Tibial artery (tissue), 4 donors: ENCODE data around the gene SPOUT1.

Source experiments
- DNase-seq, 2 donors: peaks; one replicate each; pipeline ENCODE4 v3.0.0-alpha.2; 2019
- H3K27ac ChIP-seq, 2 donors: fragments of 200-600 bp; sonication (generic) in 1 of 2; 1 replicate in 1 of 2; 2 replicates in 1 of 2; pipeline ENCODE4 v1.5.1; 2018 to 2019; ENCODE audit warnings: mild to moderate bottlenecking in 1 of 2
- H3K27me3 ChIP-seq, 2 donors: fragments of 200-600 bp; sonication (generic) in 1 of 2; one replicate each; pipeline versions ENCODE4 v1.5.1 to v1.6.0; 2016 to 2019
- H3K36me3 ChIP-seq, 3 donors: fragments of 200-600 bp; sonication (generic) in 2 of 3; one replicate each; pipeline ENCODE4 v1.5.1; 2016 to 2019; ENCODE audit warnings: mild to moderate bottlenecking in 2 of 3
- H3K4me1 ChIP-seq, 4 donors: fragments of 200-600 bp; sonication (generic) in 2 of 4; 1 replicate in 3 of 4; 2 replicates in 1 of 4; pipeline ENCODE4 v1.5.1; 2016 to 2019
- H3K4me3 ChIP-seq, 2 donors: fragments of 200-600 bp; sonication (generic) in 1 of 2; 1 replicate in 1 of 2; 2 replicates in 1 of 2; pipeline ENCODE4 v1.5.1; 2018 to 2019; ENCODE audit warnings: mild to moderate bottlenecking in 2 of 2
- H3K9me3 ChIP-seq, 3 donors: fragments of 200-600 bp; sonication (generic) in 1 of 3; one replicate each; pipeline ENCODE4 v1.5.1; 2016 to 2019
- CTCF ChIP-seq, 2 experiments: fragments of 200-600 bp in 1 of 2; fragments of 450-650 bp in 1 of 2; IDR thresholded peaks; one replicate each; pipeline ENCODE4 v1.5.1; 2017 to 2019; ENCODE audit warnings: antibody characterized with exemption in 2 of 2, mild to moderate bottlenecking in 1 of 2, moderate library complexity in 1 of 2
- intact Hi-C: fragments of 100-400 bp; cut with DNase I; formaldehyde crosslinking; loops from one replicate; pipeline ENCODE4 v1.15.0; 2023; ENCODE audit warnings: low total_unique reads

The SPOUT1 gene

DNA sequence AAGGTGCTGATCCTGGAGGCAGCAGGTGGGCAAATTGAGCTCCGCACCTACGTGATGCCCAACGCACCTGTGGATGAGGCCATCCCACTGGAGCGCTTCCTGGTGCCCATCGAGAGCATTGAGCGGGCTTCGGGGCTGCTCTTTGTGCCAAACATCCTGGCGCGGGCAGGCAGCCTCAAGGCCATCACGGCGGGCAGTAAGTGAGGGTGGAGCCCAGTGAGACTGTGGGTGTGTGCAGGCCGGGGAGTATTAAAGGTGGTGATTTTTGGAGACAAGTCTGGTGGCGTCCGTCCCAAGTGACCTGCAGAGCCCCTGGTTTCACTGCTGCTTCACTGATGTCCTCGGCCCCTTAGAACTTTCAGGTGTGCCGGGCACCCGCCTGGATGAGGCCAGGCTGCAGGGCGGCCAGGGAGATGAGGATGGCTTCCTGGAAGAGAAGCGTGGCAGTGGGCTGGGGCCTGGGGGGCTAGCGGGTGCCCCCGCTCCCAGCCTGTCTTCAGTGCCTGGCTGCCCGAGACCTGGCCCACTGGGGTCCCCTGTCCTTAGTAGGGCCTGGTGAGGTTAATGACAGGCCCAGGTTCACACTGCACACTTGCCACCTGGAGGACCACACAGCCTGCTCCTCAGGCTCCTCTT, 7.1 kb downstream of the SPOUT1 start:
- intact Hi-C loops: no loop called here
- no peak overlapping the region for H3K4me3 ChIP-seq
- no peak for TF ChIP-seq CTCF (IDR thresholded peaks at IDR 0.05)
- H3K36me3 ChIP-seq: peaks cover 32 to 78% (median 57%) of the 10 kb centered on the region in 3 donors
- DNase-seq: no peak
- peaks cover 5 to 15% (median 11%) of the 10 kb centered on the region in 4 donors for H3K4me1 ChIP-seq
- H3K27ac ChIP-seq: no peak overlapping the region
- H3K27me3 ChIP-seq: no peaks in the 10 kb centered on the region
- H3K9me3 ChIP-seq: no peaks in the 10 kb centered on the region

- H3K4me1 ChIP-seq: peaks cover 5 to 15% (median 11%) of the 10 kb centered on the region in 4 donors
- H3K36me3 ChIP-seq: peaks cover 28 to 71% (median 51%) of the 10 kb centered on the region in 3 donors
- no peaks in the 10 kb centered on the region for H3K9me3 ChIP-seq
- DNase-seq: no peak
- intact Hi-C loops: no loop called here
- H3K27ac ChIP-seq: no peak overlapping the region
- no peak for TF ChIP-seq CTCF (IDR thresholded peaks at IDR 0.05)
- H3K27me3 ChIP-seq: no peaks in the 10 kb centered on the region
- no peak overlapping the region for H3K4me3 ChIP-seq
Observed at GRCh38 chr9:128821584-128822406, 7.8 kb downstream of the SPOUT1 start.

DNA sequence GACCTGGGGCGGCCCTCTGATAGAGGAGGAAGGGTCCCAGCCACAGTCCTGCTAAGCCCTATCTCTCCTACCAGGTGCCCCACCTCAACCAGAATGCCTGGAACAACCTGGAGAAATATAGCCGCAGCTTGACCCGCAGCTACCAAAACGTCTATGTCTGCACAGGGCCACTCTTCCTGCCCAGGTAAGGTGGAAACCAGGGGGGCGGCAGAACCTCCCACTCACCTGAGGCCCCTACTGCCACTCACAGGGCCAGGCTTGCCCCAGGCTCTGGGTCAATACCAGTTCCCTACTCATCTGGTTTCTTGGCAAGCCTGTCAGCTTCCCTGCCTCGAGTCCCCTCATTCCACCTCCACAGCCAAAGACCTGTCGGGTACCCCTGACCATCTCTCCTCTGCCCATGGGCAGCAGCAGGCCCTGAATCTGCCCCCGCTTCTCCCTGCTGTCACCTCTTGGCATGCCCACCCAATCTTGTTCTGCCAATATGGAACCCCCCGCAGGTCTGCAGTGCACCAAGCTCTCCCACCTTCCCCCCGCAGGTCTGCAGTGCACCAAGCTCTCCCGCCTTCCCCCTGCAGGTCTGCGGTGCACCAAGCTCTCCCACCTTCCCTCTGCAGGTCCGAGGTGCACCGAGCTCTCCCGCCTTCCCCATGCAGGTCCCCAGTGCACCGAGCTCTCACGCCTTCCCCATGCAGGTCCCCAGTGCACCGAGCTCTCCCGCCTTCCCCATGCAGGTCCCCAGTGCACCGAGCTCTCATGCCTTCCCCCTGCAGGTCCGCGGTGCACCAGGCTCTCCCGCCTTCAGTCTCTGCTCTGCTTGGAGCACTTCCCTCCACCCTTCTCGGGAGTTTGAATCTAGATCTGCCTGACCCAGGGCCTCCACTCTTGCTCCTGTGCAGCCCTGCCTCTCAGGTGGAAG, 8.7 kb downstream of the SPOUT1 start:
- peaks cover 5 to 15% (median 11%) of the 10 kb centered on the region in 4 donors for H3K4me1 ChIP-seq
- peaks cover 23 to 62% (median 43%) of the 10 kb centered on the region in 3 donors for H3K36me3 ChIP-seq
- DNase-seq: no peak
- no peak for TF ChIP-seq CTCF (IDR thresholded peaks at IDR 0.05)
- no peaks in the 10 kb centered on the region for H3K9me3 ChIP-seq
- no peaks in the 10 kb centered on the region for H3K27me3 ChIP-seq
- intact Hi-C loops: no loop called here
- no peak overlapping the region for H3K27ac ChIP-seq
- no peak overlapping the region for H3K4me3 ChIP-seq

DNA sequence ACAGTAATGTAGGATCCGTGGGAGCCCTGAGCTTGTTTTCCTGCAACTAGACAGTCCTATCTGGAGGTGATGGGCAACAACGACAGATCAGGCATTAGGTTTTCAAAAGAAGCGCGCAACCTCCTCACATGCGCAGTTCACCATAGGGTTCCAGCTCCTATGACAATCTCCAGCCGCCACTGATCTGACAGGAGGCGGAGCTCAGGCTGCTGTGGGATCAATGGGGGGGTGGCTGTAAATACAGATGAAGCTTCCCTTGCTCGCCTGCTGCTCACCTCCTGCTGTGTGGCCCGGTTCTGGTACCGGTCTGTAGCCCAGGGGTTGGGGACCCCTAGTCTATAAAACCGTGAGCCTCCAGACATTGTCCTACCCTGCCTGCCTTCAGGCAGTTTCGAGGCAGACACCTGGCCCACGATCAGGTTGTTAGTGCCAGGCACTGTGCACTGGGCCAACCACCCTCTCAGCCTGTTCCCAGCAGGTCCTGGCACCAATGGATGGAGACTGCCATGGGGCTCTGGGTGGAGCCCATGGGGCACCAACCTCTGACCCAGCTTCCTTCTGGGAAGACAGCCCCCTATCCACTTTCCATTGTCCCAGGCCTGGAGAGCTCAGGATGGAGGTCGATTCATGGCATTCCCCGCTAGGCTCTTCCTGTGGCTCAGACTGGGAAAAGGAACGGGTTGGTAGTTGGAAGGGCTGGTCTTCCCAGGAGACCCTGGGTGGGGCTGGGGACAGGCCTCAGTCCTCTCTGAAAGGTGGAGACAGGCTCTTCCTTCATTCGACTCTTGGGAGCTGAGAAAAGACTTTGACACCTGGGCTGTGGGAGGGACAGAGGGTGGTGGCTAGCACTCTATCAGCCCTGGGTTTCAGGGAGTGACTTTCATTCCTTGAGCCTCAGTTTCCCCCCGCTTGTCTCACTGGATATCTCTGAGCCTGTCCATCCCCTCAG, 9.6 kb downstream of the SPOUT1 start:
- Histone ChIP-seq H3K36me3 (peaks cover 16 to 53% (median 35%) of the 10 kb centered on the region in 3 donors), H3K27ac (peak overlapping the region in 1 of 2 donors; percentile 82), H3K4me1 (peaks cover 5 to 15% (median 11%) of the 10 kb centered on the region in 4 donors), H3K4me3 (peak overlapping the region in 1 of 2 donors; percentile 80), H3K27me3 (no peaks in the 10 kb centered on the region), H3K9me3 (no peaks in the 10 kb centered on the region)
- DNase-seq: no peak
- TF ChIP-seq CTCF (IDR thresholded peaks at IDR 0.05): no peak
- intact Hi-C loops: no loop called here
